Islet precursor cell (in vitro differentiated cells): Measurements from ENCODE around the gene HERC6.
A peak's percentile ranks its signal among the peaks of the same experiment; 100 is the strongest.
"Not testable (repeated sequence)": the region's sequence is repeated elsewhere in the genome, so short reads cannot be mapped to it uniquely, and the experiment has no call there.

Experiments used
- DNase-seq: peaks from one replicate; pipeline ENCODE4 v3.0.0-alpha.2; 2018

HERC6 gene

DNA sequence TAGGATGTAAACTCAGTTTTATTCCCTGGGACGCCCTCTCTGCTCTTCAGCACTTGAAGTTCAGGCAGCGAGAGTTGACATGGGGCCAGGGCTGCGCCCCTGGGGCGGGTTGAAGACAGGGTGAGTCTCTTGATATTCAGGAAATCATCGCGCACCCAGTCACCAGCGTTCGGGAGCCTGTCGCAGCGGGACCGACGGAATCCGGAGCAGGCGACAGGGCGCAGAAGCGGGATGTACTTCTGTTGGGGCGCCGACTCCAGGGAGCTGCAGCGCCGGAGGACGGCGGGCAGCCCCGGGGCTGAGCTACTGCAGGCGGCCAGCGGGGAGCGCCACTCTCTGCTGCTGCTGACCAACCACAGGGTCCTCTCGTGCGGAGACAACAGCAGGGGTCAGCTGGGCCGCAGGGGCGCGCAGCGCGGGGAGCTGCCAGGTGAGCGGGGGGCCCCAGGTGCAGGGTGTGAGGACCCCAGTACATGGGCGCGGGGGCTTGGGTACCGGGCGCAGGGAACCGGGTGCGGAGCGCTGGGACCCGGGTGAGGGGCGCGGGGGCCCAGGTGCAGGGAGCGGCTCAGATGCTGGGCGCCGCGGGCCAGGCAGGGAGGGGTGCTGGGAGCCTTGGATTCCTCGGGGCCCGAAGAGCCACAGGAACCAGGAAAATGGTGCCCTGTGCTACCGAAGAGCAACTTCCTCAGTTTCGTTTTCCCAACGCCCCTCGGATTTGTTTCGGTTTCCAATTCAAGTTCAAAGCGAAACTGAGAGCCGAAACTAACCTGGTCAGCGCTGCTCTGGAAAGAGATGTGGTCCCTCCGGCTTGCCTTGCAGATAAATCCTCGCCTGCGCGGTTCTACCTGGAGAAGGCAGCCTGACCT lies at the start of gene HERC6:
HERC6 (plus strand) TSS at position 162 of the 869 bp plus-strand sequence; CDS start at position 232, 70 bp downstream.
- peak; percentile 89 for DNase-seq

DNA sequence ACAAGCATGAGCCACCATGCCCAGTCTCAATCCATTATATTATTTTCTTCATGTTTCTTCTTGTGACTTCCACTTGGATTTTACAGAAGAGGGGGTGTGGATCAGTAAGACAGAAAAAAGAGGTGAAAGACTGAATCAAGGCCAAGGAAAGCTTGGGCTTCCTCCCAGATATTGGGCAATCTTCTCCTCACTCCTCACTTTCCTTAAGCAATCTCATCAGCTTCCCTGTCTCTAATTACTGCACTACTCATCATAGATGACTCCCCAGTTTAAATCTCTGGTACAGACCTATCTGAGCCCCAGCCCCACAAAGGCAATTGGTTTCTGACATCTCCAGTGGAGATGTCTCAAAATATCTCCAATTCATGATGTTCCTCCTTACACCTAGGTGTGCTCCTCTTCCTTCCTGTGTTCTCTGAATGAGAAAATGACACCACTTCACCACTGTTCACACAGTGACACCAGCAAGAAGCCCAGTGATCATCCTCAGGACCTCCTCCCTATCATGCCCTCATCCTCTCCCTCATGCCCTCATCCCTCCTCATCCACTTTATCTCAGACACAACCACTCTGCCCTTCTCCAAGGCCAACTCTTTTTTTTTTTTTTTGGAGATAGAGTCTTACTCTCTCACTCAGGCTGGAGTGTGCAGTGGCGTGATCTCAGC lies 44.8 kb upstream of the HERC6 start:
- no peak for DNase-seq

DNA sequence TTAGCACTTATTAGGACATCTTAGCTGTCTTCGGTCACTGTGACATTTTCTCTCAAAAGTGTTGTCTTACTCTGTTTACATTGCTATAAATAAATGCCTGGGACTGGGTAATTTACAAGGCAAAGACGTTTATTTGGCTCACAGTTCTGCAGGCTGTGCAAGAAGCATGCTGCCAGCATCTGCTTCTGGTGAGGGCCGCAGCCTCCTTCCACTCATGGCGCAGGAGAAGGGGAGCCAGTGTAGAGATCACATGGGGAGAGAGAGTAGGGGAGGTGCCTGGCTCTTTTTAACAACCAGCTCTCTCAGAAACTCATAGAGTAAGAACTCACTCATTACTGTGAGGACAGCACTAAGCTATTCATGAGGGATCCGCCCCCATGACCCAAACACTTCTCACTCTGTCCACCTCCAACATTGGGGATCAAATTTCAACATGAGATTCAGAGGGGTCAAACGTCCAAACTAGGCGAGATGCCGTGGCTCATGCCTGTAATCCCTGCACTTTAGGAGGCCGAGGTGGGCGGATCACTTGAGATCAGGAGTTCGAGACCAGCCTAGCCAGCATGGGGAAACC lies 43.5 kb upstream of the HERC6 start:
- DNase-seq: no peak

GRCh38 chr4:88341227-88342192 lies 37.1 kb upstream of the HERC6 start:
- peak; percentile 58 for DNase-seq

DNA sequence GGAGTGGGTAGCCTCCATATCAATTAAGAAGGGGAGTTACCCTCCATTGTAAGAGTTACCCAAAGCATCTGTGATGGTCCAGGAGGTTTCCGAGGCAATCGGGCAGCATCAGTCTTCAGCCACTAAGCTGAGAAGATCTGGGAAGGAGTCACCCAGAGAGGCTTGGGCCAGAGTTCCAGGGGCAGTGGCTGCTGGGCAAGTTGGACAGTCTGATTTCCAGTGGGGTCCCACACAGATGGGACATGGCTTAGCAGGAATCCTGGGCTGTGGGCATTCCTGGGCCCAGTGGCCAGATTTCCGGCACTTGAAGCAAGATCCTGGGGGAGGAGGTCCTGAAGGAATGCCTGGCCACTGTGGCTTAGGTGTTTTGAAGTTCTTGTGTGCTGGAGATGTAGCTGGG lies 31.8 kb upstream of the HERC6 start:
- DNase-seq: not testable (repeated sequence)

DNA sequence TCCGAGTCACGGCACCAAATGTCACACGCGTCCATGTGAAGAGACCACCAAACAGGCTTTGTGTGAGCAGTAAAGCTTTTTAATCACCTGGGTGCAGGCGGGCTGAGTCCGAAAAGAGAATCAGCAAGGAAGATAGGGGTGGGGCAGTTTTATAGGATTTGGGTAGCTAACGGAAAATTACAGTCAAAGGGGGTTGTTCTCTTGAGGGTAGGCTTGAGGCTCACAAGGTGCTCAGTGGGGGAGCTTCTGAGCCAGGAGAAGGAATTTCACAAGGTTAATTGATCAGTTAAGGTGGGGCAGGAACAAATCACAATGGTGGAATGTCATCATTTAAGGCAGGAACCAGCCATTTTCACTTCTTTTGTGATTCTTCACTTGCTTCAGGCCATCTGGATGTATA lies 29.9 kb upstream of the HERC6 start:
- not testable (repeated sequence) for DNase-seq

DNA sequence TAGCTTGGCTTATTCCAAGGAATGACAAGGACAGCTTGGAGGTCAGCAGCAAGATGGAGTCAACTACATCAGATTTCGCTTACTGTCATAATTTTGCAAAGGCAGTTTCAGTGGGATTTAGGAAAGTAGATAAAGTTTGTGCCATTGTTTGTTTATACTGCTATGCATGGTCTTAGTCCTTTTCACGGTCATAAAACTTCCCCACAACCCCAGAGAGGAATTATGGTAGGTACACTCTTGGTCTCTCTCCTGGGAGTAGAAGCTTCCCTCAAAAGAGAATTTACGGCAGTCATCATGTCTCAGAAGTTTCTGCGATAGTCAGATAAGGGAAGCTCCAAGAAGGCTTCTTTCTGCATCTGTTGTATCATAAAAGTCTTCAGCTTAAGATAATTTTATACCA lies 27.9 kb upstream of the HERC6 start:
- no peak for DNase-seq

DNA sequence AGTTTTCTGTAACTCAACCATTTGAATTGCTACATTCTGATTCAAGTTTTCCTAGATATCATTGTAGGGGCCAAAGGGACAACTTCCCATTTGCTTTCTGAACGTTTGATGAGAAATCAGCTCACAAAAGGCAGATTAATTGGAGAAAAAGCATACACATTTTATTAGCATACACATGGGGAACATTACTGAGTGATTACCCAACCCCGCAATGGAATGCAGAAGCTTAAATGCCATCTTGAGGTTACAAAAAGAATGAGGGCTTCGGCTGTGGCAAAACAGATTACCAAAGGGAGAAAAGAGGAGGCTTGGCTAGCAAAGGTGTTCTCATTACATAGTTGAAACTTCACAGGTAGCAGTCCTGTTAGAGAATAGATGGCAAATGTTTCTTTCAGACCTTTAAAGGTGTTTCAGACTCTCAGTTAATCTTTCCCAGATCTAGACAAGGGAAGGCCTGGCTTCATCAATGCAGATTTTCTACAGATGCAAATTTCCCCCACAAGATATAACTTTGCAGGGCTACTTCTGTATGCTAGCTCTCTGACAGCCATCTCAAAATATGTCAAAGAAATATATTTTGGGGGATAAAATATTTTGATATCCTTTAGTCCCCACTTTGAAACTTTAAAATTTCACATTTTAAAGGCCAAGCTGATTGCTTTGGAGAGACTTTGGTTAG lies 26.5 kb upstream of the HERC6 start:
- DNase-seq: no peak

GRCh38 chr4:88353324-88353723 lies 25.3 kb upstream of the HERC6 start:
- DNase-seq: no peak

DNA sequence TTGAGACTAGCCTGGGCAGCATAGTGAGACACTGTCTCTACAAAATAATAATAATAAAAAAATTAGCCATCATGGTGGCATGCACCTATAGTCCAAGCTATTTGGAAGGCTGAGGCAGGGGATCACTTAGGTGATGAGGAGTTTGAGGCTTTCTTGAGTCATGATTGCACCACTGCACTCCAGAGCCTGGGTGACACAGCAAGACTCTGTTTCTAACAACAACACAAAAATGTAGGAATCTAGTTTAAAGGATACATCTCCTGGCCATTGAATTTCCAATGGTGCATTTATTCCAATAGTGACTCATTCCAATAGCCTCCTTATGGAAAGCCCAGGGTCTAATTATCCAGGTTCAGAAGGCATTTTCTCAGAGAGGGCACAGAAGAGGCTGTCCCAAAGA lies 21.9 kb upstream of the HERC6 start:
- no peak for DNase-seq

- no peak for DNase-seq
Observed at GRCh38 chr4:88357262-88357661, 21.4 kb upstream of the HERC6 start.

- no peak for DNase-seq
Observed at GRCh38 chr4:88359558-88359957, 19.1 kb upstream of the HERC6 start.

GRCh38 chr4:88360256-88360655 lies 18.4 kb upstream of the HERC6 start:
- DNase-seq: no peak

- DNase-seq: no peak
Observed at GRCh38 chr4:88360791-88361190, 17.9 kb upstream of the HERC6 start.

DNA sequence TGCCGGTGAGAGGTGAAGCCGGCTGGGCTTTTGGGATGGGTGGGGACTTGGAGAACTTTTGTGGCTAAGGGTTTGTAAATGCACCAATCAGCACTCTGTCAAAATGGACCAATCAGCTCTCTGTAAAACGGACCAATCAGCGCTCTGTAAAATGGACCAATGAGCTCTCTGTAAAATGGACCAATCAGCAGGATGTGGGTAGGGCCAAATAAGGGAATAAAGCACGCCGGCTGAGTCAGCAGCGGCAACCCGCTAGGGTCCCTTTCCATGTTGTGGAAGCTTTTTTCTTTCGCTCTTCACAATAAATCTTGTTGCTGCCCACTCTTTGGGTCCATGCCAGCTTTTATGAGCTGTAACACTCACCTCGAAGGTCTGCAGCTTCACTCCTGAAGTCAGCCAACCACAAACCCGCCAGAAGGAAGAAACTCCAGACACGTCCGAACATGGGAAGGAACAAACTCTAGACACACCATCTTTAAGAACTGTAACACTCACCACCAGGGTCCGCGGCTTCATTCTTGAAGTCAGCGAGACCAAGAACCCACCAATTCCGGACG lies 17.4 kb upstream of the HERC6 start:
- DNase-seq: not testable (repeated sequence)

GRCh38 chr4:88366460-88366859 lies 12.2 kb upstream of the HERC6 start:
- DNase-seq: no peak

GRCh38 chr4:88367826-88368225 lies 10.8 kb upstream of the HERC6 start:
- no peak for DNase-seq

DNA sequence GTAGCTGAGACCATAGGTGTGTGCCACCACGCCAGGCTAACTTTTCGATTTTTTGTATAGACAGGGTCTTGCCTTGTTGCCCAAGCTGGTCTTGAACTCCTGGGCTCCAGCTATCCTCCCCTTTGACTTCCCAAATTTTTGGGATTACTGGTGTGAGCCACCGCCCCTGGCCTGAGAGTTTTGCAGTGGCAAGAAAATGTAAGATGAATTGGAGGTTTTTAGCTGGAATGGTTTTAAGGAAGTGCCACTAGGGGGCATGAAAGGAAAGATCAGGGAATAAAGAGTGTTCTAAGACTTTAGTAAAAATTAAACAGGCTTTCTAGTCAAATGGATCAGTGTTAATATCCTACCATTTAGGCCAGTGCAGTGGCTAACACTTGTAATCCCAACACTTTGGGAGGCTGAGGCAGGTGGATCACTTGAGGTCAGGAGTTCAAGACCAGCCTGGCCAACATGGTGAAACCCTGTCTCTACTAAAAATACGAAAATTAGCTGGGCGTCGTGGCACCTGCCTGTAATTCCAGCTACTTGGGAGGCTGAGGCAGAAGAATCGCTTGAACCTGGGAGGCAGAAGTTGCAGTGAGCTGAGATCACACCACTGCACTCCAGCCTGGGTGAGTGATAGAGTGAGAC lies 9.4 kb upstream of the HERC6 start:
- DNase-seq: not testable (repeated sequence)

- no peak for DNase-seq
Observed at GRCh38 chr4:88381123-88381522, 2.5 kb downstream of the HERC6 start.

GRCh38 chr4:88382621-88383020 lies 4.0 kb downstream of the HERC6 start:
- no peak for DNase-seq

DNA sequence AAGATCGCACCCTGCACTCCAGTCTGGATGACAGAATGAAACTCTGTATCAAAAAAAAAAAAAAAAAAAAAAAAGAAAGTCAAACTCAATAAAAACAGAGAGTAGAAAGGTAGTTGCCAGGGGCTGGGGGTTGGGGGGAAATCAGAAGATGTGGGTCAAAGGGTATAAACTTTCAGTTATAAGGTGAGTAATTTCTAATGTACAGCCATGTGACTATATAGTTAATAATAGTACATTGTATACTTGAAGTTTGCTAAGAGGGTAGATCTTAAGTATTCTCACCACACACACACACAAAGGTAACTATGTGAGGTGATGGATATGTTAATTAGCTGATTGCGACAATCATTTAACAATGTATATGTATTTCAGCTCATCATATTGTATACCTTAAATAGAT lies 11.5 kb downstream of the HERC6 start:
- no peak for DNase-seq
